ENCODE data around the gene USF3. TPM values are rescaled to one million over a fixed set of nuclear protein-coding genes. Genes with fewer than 3 reads are reported as not detected.
A peak's percentile ranks its signal among the peaks of the same experiment; 100 is the strongest.

USF3 gene
- total and polyA plus RNA-seq, 2 of the 4 experiments (the other 2 are of a cell fraction), result 3.0 to 5.2 TPM

GRCh38 chr3:113712129-113712528 lies 15.7 kb upstream of the USF3 start:
- ChIA-PET CTCF (interaction anchor here (0.7 to 2.1 kb wide), 2 partner anchors 33 to 72 kb away, joined by 4 read pairs; no protein-coding TSS in a partner anchor), POLR2A (ENCODE audit: unreplicated experiment) (interaction anchor here (0.5 kb wide), 1 partner anchor 114 kb away, joined by 7 read pairs; no protein-coding TSS in a partner anchor)

More at GRCh38 chr3:113712129-113712528, 15.7 kb upstream of the USF3 start:
- H2BK5ac ChIP-seq (ENCODE audit: low read depth, low read length, poor library complexity, severe bottlenecking), result no peak overlapping the region
- H3K4me2 ChIP-seq (ENCODE audit: low read depth, low read length), result no peak overlapping the region
- H4K91ac ChIP-seq (ENCODE audit: insufficient read depth, low read depth, low read length), result no peak overlapping the region
- intact Hi-C loops (cut with micrococcal nuclease), result no loop called here
- H3K23ac ChIP-seq (ENCODE audit: low read depth, low read length), result no peak overlapping the region
- H4K5ac ChIP-seq (ENCODE audit: low read depth, low read length), result no peak overlapping the region
- no peaks in the 10 kb centered on the region for H3K4me1 ChIP-seq (ENCODE audit: control insufficient read depth, insufficient read depth, low read length)
- no peaks in the 10 kb centered on the region for H3K9me1 ChIP-seq (ENCODE audit: insufficient read depth, low read length)
- H2BK15ac ChIP-seq (ENCODE audit: low read depth, low read length), result no peak overlapping the region
- in situ Hi-C loops (cut with MboI; ENCODE audit: low sequenced_read_pairs), result no loop called here
- H3K56ac ChIP-seq (ENCODE audit: extremely low read depth, insufficient read depth, low read length), result no peak overlapping the region
- no peak overlapping the region for H2AFZ ChIP-seq (replicated peaks; ENCODE audit: low read length, poor library complexity)
- no peaks in the 10 kb centered on the region; the same call in 1 of the 2 replicates for H3K36me3 ChIP-seq (ENCODE audit: control insufficient read depth, insufficient read depth, low read length)
- H4K20me1 ChIP-seq (ENCODE audit: insufficient read depth, low read length), result no peaks in the 10 kb centered on the region
- no peak overlapping the region for H3K4me3 ChIP-seq (ENCODE audit: insufficient read depth, low read depth, low read length)
- H2AK9ac ChIP-seq (replicated peaks; ENCODE audit: low read depth, low read length, poor library complexity), result no peak overlapping the region
- no peak overlapping the region for H3K9ac ChIP-seq (ENCODE audit: low read depth, low read length)
- no peak overlapping the region for H2BK120ac ChIP-seq (ENCODE audit: low read depth, low read length)
- H2AK5ac ChIP-seq (ENCODE audit: low read depth, low read length), result no peak overlapping the region
- WGBS, 2 experiments (ENCODE audit: extremely low coverage in 2 of 2, insufficient read length in 1 of 2), result no CpG with 5 or more reads among the region's 3 CpGs
- no peaks in the 10 kb centered on the region for H3K79me1 ChIP-seq (ENCODE audit: low read depth in 1 of 2, low read length in 2 of 2)
- ATAC-seq (ENCODE audit: low read depth) (no peak), DNase-seq (peak; percentile 49)
- no peak overlapping the region for H2BK20ac ChIP-seq (ENCODE audit: low read depth, low read length)
- H3K27me3 ChIP-seq (ENCODE audit: control insufficient read depth, insufficient read depth, low read length), result no peaks in the 10 kb centered on the region
- H4K8ac ChIP-seq (ENCODE audit: low read depth in 2 of 2, low read length in 2 of 2), result no peak overlapping the region
- no peak overlapping the region for H3K14ac ChIP-seq (replicated peaks; ENCODE audit: low read depth, low read length)
- TF ChIP-seq, protein P1, sequence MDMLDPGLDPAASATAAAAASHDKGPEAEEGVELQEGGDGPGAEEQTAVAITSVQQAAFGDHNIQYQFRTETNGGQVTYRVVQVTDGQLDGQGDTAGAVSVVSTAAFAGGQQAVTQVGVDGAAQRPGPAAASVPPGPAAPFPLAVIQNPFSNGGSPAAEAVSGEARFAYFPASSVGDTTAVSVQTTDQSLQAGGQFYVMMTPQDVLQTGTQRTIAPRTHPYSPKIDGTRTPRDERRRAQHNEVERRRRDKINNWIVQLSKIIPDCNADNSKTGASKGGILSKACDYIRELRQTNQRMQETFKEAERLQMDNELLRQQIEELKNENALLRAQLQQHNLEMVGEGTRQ (IDR thresholded peaks at IDR 0.05; ENCODE audit: low read depth, low read length), result no peak
- TF ChIP-seq MAZ (IDR thresholded peaks at IDR 0.05; ENCODE audit: borderline replicate concordance, low read depth, low read length) (no peak), CEBPB (IDR thresholded peaks at IDR 0.05; ENCODE audit: low read depth, low read length) (no peak), FOS (IDR thresholded peaks at IDR 0.05; ENCODE audit: low read depth, low read length) (no peak), RFX5 (IDR thresholded peaks at IDR 0.05; ENCODE audit: low read depth, low read length) (no peak), NFE2L2 (IDR thresholded peaks at IDR 0.05; ENCODE audit: low read depth, low read length) (peak; percentile 39)
- H3K4ac ChIP-seq (ENCODE audit: low read depth, low read length), result no peak overlapping the region
- dilution Hi-C loops (cut with HindIII; ENCODE audit: low sequenced_read_pairs, unreplicated experiment), result no loop called here
- H3K9me3 ChIP-seq (ENCODE audit: control insufficient read depth, insufficient read depth, low read length), result no peaks in the 10 kb centered on the region
- no peak overlapping the region for H3K27ac ChIP-seq (ENCODE audit: insufficient read depth, low read length)
- H3K18ac ChIP-seq (ENCODE audit: low read depth, low read length), result no peak overlapping the region
- BruUV-seq (replicated peaks), result no TSS peak
